ENCODE results near the gene CDH24.

DNA sequence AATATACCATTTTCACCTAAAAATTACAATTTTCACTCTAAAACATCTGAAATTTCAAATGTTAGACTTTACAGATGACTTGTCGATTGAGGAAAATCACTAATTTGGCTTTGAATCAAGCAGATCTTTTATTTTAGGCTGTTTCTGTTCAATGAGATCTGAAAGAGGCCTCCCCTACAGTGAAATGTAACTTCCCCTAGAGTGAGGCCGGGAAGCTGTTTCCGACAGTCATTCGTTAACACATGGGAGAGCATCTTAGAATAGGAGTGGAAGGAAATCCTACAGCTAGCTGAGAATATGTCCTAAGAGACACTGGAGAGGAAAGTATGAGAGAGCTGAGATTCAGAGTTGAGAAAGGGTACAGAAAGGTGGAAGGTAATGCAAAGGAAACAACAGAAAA lies 41.7 kb downstream of the CDH24 start:
- TF ChIP-seq, protein P1, sequence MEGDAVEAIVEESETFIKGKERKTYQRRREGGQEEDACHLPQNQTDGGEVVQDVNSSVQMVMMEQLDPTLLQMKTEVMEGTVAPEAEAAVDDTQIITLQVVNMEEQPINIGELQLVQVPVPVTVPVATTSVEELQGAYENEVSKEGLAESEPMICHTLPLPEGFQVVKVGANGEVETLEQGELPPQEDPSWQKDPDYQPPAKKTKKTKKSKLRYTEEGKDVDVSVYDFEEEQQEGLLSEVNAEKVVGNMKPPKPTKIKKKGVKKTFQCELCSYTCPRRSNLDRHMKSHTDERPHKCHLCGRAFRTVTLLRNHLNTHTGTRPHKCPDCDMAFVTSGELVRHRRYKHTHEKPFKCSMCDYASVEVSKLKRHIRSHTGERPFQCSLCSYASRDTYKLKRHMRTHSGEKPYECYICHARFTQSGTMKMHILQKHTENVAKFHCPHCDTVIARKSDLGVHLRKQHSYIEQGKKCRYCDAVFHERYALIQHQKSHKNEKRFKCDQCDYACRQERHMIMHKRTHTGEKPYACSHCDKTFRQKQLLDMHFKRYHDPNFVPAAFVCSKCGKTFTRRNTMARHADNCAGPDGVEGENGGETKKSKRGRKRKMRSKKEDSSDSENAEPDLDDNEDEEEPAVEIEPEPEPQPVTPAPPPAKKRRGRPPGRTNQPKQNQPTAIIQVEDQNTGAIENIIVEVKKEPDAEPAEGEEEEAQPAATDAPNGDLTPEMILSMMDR (conservative IDR thresholded peaks at IDR 0.05; ENCODE audit: low read depth, low read length): no peak
- TF ChIP-seq RAD21 (IDR thresholded peaks at IDR 0.05; ENCODE audit: low read length) (no peak), POLR2A (IDR thresholded peaks at IDR 0.05; ENCODE audit: low read depth, low read length) (no peak), SMC3 (IDR thresholded peaks at IDR 0.05; ENCODE audit: low read depth, low read length) (no peak), RFX5 (IDR thresholded peaks at IDR 0.05; ENCODE audit: low read depth, low read length) (no peak), MAZ (IDR thresholded peaks at IDR 0.05; ENCODE audit: borderline replicate concordance, low read depth, low read length) (no peak)
- TF ChIP-seq, protein P2, sequence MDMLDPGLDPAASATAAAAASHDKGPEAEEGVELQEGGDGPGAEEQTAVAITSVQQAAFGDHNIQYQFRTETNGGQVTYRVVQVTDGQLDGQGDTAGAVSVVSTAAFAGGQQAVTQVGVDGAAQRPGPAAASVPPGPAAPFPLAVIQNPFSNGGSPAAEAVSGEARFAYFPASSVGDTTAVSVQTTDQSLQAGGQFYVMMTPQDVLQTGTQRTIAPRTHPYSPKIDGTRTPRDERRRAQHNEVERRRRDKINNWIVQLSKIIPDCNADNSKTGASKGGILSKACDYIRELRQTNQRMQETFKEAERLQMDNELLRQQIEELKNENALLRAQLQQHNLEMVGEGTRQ (IDR thresholded peaks at IDR 0.05; ENCODE audit: low read depth, low read length): no peak

Measured in IMR-90 (cell line).